Left lobe of liver (tissue), 1 donor: ENCODE measurements around the gene ZDHHC15. TPM values are rescaled to one million over a fixed set of nuclear protein-coding genes. Genes with fewer than 3 reads are reported as not detected.

Experiments used
- total RNA-seq: library from RNA; stranded (reverse); gene quantifications from one replicate; pipeline ENCODE4 v1.2.1, GENCODE V29; 2021
- donor health status: DM: no; HTN: yes; CAD: no.

Gene ZDHHC15
- total RNA-seq, 1 donor from 2014 or later, result 0.13 TPM

Other genes with a start within 250 kb of the ZDHHC15 start
- gene UPRT, start 249.0 kb downstream of the ZDHHC15 start, total RNA-seq, result 3.5 TPM